ENCODE results near the gene NCAPH2.

Gene NCAPH2

DNA sequence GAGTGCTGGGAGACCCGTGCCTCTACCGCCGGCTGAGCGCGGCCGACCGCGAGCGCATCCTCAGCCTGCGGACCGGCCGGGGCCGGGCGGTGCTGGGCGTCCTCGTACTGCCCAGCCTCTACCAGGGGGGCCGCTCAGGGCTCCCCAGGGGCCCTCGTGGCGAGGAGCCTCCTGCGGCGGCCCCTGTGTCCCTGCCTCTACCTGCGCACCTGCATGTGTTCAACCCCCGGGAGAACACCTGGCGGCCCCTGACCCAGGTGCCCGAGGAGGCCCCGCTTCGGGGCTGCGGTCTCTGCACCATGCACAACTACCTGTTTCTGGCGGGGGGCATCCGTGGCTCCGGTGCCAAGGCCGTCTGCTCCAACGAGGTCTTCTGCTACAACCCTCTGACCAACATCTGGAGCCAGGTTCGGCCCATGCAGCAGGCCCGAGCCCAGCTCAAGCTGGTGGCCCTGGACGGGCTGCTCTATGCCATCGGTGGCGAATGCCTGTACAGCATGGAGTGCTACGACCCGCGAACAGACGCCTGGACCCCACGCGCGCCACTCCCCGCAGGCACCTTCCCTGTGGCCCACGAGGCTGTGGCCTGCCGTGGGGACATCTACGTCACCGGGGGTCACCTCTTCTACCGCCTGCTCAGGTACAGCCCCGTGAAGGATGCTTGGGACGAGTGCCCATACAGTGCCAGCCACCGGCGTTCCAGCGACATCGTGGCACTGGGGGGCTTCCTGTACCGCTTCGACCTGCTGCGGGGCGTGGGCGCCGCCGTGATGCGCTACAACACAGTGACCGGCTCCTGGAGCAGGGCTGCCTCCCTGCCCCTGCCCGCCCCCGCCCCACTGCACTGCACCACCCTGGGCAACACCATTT lies 41.1 kb downstream of the NCAPH2 start:
- no peak for DNase-seq (ENCODE audit: low read depth, low spot score)
- H3K4me3 ChIP-seq (ENCODE audit: low read depth, low read length), result no peak overlapping the region
- in situ Hi-C loops (cut with HindIII; ENCODE audit: low sequenced_read_pairs), result no loop called here
- TF ChIP-seq CTCF (IDR thresholded peaks at IDR 0.05; ENCODE audit: low read depth, low read length), result no peak

GRCh38 chr22:50550395-50550794 lies 42.4 kb downstream of the NCAPH2 start:
- no peak for TF ChIP-seq CTCF (IDR thresholded peaks at IDR 0.05; ENCODE audit: low read depth, low read length)
- in situ Hi-C loops (cut with HindIII; ENCODE audit: low sequenced_read_pairs), result no loop called here
- no peak overlapping the region for H3K4me3 ChIP-seq (ENCODE audit: low read depth, low read length)
- no peak for DNase-seq (ENCODE audit: low read depth, low spot score)

DNA sequence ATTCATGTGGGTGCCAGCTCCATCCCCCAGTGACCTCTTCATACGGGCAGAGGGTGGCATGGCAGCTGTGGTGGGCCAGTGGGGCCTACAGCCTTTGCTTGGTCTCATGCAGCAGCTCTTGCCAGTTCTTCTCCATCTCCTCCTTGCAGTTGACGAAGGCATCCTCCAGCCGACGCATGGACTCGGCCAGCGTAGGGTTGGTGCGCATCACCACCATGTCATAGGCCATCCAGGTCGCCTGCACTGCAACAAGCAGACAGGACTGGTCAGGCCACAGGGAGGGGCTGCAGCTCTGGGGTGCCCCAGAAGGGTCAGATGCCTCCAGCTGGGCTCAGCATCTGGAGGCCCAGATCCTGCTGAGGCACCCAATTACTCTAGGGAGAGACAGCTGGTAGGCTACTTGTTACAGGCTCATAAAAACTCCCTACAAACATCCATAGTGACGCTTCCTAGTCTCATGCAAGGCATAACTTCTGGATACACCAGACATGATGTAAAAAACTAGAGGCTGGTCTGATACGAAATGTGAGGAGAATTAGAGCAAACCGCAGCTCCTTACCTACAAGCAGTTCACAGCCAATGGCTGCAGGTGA lies 43.2 kb downstream of the NCAPH2 start:
- no peak overlapping the region for H3K4me3 ChIP-seq (ENCODE audit: low read depth, low read length)
- in situ Hi-C loops (cut with HindIII; ENCODE audit: low sequenced_read_pairs), result no loop called here
- no peak for DNase-seq (ENCODE audit: low read depth, low spot score)
- no peak for TF ChIP-seq CTCF (IDR thresholded peaks at IDR 0.05; ENCODE audit: low read depth, low read length)

- in situ Hi-C loops (cut with HindIII; ENCODE audit: low sequenced_read_pairs), result no loop called here
- TF ChIP-seq CTCF (IDR thresholded peaks at IDR 0.05; ENCODE audit: low read depth, low read length), result no peak
- no peak overlapping the region for H3K4me3 ChIP-seq (ENCODE audit: low read depth, low read length)
- DNase-seq (ENCODE audit: low read depth, low spot score), result no peak
These were observed 45.3 kb downstream of the NCAPH2 start for GRCh38 chr22:50553310-50553709.

DNA sequence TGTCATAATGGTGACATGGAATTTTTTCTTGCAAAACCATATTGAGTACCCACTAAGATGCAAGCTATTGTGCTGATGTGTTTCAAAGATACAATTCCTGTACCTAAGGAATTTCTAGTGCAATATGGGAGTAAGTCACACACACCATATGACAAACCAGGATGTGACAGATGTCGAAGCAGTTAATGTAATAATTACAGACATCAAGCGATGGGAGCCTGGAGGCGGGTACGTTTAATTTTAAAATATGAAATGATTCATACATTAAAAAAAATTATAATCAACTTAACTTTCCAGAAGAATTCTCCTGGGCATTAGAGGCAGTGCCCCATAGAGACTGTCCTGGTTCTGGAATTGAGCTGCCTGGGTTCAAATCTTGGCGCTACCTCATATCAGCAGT lies 48.7 kb downstream of the NCAPH2 start:
- no peak overlapping the region for H3K4me3 ChIP-seq (ENCODE audit: low read depth, low read length)
- in situ Hi-C loops (cut with HindIII; ENCODE audit: low sequenced_read_pairs), result no loop called here
- TF ChIP-seq CTCF (IDR thresholded peaks at IDR 0.05; ENCODE audit: low read depth, low read length), result no peak
- no peak for DNase-seq (ENCODE audit: low read depth, low spot score)

- H3K4me3 ChIP-seq (ENCODE audit: low read depth, low read length), result no peak overlapping the region
- DNase-seq (ENCODE audit: low read depth, low spot score), result no peak
- in situ Hi-C loops (cut with HindIII; ENCODE audit: low sequenced_read_pairs), result no loop called here
- no peak for TF ChIP-seq CTCF (IDR thresholded peaks at IDR 0.05; ENCODE audit: low read depth, low read length)
These were observed 52.0 kb downstream of the NCAPH2 start for GRCh38 chr22:50560034-50560433.
